Aorta (tissue), 5 donors: Measurements from ENCODE around the gene CEP72. TPM values are rescaled to one million over a fixed set of nuclear protein-coding genes. Genes with fewer than 3 reads are reported as not detected.

ENCODE experiments used
- ATAC-seq: fragments of 200-7000 bp; cut with Tn5 transposase; one replicate; pipeline ENCODE4 v1.9.1; 2022; ENCODE audit warnings: moderate library complexity; ENCODE audit not compliant: low FRiP score
- DNase-seq, 2 donors: peaks; one replicate each; pipeline ENCODE4 v3.0.0-alpha.2; 2020
- H3K27ac ChIP-seq, 2 donors: one replicate each; pipeline ENCODE4 v1.5.1; 2013; ENCODE audit warnings: low read length in 2 of 2, mild to moderate bottlenecking in 2 of 2, moderate library complexity in 2 of 2, control low read depth in 1 of 2, inconsistent platforms in 1 of 2, low read depth in 1 of 2
- H3K27me3 ChIP-seq, 2 donors: one replicate each; pipeline ENCODE4 v1.6.1; 2013; ENCODE audit warnings: control low read depth in 1 of 2, low read length in 1 of 2, mild to moderate bottlenecking in 1 of 2, moderate library complexity in 1 of 2; ENCODE audit not compliant: insufficient read depth in 2 of 2, control insufficient read depth in 1 of 2
- H3K36me3 ChIP-seq, 2 donors: one replicate each; pipeline ENCODE4 v1.6.1; 2013; ENCODE audit warnings: control low read depth in 1 of 2, low read length in 1 of 2, mild to moderate bottlenecking in 1 of 2; ENCODE audit not compliant: insufficient read depth in 2 of 2, control insufficient read depth in 1 of 2
- H3K4me1 ChIP-seq, 2 donors: one replicate each; pipeline ENCODE4 v1.6.1; 2013; ENCODE audit warnings: low read length in 2 of 2, control low read depth in 1 of 2, mild to moderate bottlenecking in 1 of 2, moderate library complexity in 1 of 2; ENCODE audit not compliant: insufficient read depth in 2 of 2, control insufficient read depth in 1 of 2
- H3K4me3 ChIP-seq, 2 donors: one replicate each; pipeline ENCODE4 v1.5.1; 2013; ENCODE audit warnings: low read length in 2 of 2, control low read depth in 1 of 2, mild to moderate bottlenecking in 1 of 2
- H3K9me3 ChIP-seq: one replicate; pipeline ENCODE4 v1.6.1; 2013; ENCODE audit warnings: mild to moderate bottlenecking, low read length; ENCODE audit not compliant: control insufficient read depth
- WGBS, 2 donors: extraction: QIAGEN DNeasy Blood & Tissue Kit; methylation state at CpG; one replicate each; pipeline ENCODE4 v1.1.7; 2013; 5-methylcytosine and 5-hydroxymethylcytosine counted together
- intact Hi-C, 2 donors: fragments of 100-400 bp; cut with DNase I; formaldehyde crosslinking; loops; one replicate each; pipeline versions ENCODE4 v1.14.2 to v1.15.0; 2022
- polyA plus RNA-seq, 2 donors: library from polyadenylated mRNA; stranded (reverse); fragments of 200-250 nt; gene quantifications; one replicate each; pipeline ENCODE4 v1.2.3, GENCODE V29; 2013
- total RNA-seq, 2 donors: library from RNA; stranded (reverse); fragmentation: NEBNext Ultra II Directional; extraction: Animal tissue kit (Norgen Biotek cat#: 25700); gene quantifications; one replicate each; pipeline ENCODE4 v1.2.1, GENCODE V29; 2021
- donor health status: healthy with polysubstance abuse.
- donor health status: Bipolar disorder and iron deficiency.
- donor health status: DM: no; HTN: no; CAD: no.
- donor health status: DM: no; HTN: no; CAD: no.
- donor health status: DM: yes; HTN: yes; CAD: no.

Gene CEP72
- total and polyA plus RNA-seq, 4 donors = 0.82 to 6.5 (median 2.2) TPM; not detected in 1

DNA sequence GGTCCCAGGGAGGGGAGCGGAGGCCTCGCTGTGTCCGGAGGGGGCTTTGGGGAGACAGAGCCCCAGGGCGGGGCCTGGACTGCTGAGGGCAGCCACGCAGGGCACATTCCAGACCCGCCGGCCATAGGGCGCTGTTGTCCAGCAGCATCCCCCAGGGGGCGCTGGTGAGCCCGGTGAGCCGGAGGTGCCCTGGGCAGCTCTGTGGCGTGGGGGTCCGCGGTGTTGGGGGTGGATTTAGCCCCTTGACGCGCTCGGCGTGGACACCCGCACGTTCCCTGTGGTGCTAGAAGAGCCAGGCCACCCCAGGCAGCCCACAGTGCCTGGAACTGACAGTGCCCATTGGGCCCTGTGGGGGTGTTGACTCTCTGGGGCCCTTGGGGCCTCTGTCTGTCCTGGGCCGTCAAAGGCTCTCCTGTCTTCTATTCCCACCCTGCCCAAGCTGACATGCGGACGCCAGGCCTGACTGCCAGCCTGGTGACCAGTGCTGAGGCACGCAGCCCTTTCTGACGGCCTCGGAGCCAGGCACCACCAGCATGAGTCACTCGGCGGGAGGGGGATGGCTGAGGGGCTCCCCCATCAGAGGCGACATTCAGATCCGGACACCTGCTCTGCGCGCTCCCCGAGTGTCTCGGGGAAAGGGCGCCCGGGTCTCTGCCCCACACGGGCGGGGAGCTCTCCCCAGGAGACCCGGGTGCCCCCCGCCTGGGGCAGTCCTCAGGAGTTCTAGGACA, 57.1 kb downstream of the CEP72 start:
- intact Hi-C loops = no loop called here
- 62 to 70% methylated on average over 40 of the region's 40 CpGs for WGBS, 2 donors
- Histone ChIP-seq H3K27ac (no peak overlapping the region), H3K9me3 (no peaks in the 10 kb centered on the region), H3K27me3 (no peaks in the 10 kb centered on the region), H3K36me3 (peaks cover 0 to 1% of the 10 kb centered on the region in 2 donors), H3K4me1 (no peaks in the 10 kb centered on the region), H3K4me3 (no peak overlapping the region)
- no peak for ATAC-seq
- peak; percentile 46 to 78 for DNase-seq

DNA sequence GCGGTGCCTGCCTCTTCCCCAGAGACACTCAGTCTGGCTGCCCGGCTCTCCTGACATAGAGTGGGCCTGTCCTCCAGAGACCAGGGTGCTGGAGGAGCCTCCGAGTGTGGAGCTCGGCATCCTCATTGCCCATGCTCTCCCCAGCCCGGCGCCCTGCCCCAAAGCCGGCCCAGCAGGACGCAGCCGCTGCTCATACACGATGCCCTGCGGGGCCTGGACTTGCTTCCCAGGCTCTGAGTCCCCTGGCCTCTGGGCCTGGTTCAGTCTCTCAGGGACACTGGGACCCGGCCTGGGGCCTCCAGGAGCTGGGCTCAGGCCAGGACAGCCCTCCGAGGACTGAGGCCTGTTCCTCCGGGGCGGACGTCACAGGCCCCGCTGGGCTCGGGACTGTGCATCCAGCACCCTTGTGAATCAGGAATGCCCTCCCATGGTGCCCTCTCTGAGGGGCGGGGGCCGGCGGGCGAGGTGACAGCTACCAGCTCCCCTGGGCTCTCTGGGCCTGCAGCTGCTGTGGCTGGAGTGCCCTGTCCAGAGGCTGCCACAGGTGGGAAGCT, 57.8 kb downstream of the CEP72 start:
- DNase-seq (peak; percentile 42 to 70), ATAC-seq (no peak)
- Histone ChIP-seq H3K9me3 (no peaks in the 10 kb centered on the region), H3K4me3 (no peak overlapping the region), H3K27ac (no peak overlapping the region), H3K27me3 (no peaks in the 10 kb centered on the region), H3K4me1 (no peaks in the 10 kb centered on the region), H3K36me3 (peaks cover 0 to under 1% of the 10 kb centered on the region in 2 donors)
- 89 to 93% methylated on average over 21 to 22 of the region's 22 CpGs for WGBS, 2 donors
- intact Hi-C loops = loop anchor here (2.0 to 5.0 kb wide), 2 partner anchors 232 to 235 kb away; no protein-coding TSS in a partner anchor

DNA sequence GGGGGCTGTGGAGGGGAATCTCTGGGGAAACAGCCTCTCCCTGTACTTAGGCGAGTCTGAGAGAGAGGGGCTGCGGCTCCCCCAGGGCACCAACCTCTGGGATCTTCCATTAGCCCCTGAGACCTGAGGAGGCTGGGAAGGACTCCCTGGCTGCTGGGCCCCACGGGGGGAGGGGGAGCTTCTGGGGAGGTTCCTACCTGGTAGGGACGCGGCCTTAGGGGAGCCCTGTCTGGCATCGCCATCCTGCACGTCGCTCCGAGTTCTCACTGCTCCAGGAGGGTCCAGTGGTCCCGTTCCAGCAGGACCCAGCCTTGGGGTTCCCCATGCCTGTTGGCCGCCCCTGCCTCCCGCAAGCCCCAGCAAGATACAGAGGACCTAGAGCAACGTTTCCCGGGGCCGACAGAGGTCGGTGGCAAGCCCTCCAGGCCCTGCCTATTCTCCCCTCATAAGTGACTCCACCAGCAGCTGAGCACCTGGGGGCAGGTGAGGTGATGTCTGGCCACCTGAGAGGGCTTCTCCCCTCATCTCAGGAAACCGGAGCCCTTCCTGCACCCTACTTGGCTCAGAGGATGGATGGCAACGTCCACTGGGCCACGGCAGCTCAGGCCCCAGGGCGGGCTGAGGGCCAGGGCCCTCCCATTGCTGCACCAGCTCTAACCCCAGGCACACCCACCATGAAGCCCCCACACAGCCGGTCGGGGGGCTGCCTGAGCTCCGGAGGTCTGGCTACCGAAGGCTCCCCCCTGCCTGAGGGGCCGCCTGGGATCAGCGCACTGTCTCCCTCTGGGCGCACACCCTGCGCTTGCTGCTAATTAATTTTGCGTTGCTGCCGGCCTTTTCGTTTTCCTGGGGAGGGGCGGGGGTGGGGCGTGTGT, 58.5 kb downstream of the CEP72 start:
- H3K27ac ChIP-seq = no peak overlapping the region

DNA sequence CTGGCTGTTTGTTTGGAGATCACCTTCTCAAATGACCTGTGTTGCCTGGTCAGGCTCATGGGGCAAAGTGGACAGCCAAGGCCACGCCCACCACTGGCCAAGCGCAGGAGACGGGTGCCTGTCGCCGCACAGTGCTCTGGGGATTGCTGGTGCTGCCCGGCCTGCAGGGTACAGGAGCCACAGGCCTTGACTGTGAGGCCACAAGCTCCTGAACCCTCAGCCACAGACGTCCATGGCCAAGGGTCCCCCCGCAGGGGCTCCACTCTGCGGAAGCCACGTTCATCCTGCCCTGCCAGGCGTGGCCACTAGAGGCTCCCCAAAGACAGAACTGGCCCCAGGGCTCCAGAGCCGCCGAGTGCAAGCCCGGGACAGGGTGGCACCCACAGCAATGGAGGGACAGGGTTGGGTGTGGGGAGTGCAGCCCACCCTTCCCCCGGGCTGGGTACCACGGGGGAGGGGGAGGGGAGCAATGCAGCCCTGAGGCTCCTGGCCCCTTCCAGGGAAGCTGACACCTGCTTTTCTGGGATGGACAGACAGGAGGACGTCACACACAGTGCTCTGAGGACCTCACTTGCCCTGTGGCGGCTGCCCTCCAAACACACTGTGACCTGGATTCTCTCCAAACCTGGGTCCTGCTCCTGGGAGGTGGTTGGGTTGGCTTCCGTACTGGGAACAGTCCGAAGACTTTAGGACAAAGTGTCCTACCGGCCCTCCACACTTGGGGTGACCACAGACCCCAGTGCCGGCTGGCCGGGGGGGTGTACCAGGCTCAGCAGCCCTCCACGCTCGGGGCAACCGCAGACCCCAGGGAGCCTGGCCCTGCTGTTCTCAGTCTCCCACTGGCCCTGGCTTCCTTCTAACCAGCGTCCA, 59.6 kb downstream of the CEP72 start:
- 17 to 25% methylated on average over 25 to 27 of the region's 27 CpGs for WGBS, 2 donors

More for the DNA sequence above, 58.5 kb downstream of the CEP72 start:
- Histone ChIP-seq H3K27me3 (no peaks in the 10 kb centered on the region), H3K9me3 (no peaks in the 10 kb centered on the region), H3K4me1 (no peaks in the 10 kb centered on the region), H3K36me3 (no peaks in the 10 kb centered on the region), H3K4me3 (no peak overlapping the region)
- DNase-seq = peak; percentile 42 to 69
- WGBS, 2 donors = 75 to 78% methylated on average over 30 to 33 of the region's 33 CpGs
- no peak for ATAC-seq
- intact Hi-C loops = loop anchor here (2.0 to 5.0 kb wide), 2 partner anchors 232 to 234 kb away; no protein-coding TSS in a partner anchor

DNA sequence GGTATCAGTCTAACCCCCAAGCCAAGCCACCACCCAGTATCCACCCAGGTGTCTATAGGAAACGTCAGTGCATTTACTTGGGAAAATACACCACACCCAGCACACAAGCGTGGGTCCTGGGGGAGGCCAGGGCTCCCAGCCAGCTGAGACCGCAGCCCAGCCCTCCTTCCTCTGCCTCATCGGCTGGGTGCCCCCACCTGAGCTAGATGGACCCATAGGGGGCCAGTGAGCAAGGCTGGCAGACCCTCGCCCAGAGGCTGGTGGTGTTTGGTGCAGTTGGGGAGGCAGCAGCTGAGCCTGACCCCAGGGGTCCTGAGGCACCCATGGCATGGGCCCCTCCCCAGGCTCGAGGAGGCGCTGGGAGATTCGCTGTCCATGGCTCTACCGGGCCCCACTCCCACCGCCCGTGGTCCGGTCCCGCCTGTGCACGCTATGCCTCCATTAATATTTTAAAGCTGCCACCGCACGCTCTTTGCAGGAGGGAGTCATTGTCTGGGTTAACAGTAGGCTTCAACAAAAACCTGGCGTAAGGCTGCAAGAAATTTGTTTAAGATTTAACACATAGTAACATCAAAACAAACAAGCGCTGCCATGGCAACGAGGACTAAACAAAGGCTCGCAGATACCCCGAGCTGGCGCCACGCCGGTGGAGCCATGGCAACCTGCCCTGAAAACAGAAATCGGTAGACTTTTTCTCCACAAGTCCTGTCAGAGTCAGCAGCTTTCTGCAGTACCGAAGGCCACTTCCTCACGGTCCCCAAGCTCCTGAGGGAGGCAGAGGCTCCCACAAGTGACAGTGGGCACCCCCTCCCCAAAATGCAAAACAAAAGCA, 60.4 kb downstream of the CEP72 start:
- H3K36me3 ChIP-seq = no peaks in the 10 kb centered on the region
- no peaks in the 10 kb centered on the region for H3K9me3 ChIP-seq
- 4 to 5% methylated on average over 27 of the region's 27 CpGs for WGBS, 2 donors
- ATAC-seq = peak; percentile 28
- intact Hi-C loops = loop anchor here in 1 of 2 donors (5.0 kb wide), 1 partner anchor 230 kb away; no protein-coding TSS in a partner anchor
- no peaks in the 10 kb centered on the region for H3K4me1 ChIP-seq
- H3K4me3 ChIP-seq = no peak overlapping the region
- H3K27ac ChIP-seq = no peak overlapping the region
- H3K27me3 ChIP-seq = no peaks in the 10 kb centered on the region
- DNase-seq = peak; percentile 79 to 90

More for the DNA sequence above, 59.6 kb downstream of the CEP72 start:
- Histone ChIP-seq H3K27me3 (no peaks in the 10 kb centered on the region), H3K27ac (no peak overlapping the region), H3K4me1 (no peaks in the 10 kb centered on the region), H3K36me3 (no peaks in the 10 kb centered on the region), H3K4me3 (no peak overlapping the region), H3K9me3 (no peaks in the 10 kb centered on the region)
- intact Hi-C loops = loop anchor here (2.0 to 5.0 kb wide), 2 partner anchors 231 to 233 kb away; no protein-coding TSS in a partner anchor
- peak; percentile 87 for ATAC-seq
- DNase-seq = peak; percentile 75 to 89

DNA sequence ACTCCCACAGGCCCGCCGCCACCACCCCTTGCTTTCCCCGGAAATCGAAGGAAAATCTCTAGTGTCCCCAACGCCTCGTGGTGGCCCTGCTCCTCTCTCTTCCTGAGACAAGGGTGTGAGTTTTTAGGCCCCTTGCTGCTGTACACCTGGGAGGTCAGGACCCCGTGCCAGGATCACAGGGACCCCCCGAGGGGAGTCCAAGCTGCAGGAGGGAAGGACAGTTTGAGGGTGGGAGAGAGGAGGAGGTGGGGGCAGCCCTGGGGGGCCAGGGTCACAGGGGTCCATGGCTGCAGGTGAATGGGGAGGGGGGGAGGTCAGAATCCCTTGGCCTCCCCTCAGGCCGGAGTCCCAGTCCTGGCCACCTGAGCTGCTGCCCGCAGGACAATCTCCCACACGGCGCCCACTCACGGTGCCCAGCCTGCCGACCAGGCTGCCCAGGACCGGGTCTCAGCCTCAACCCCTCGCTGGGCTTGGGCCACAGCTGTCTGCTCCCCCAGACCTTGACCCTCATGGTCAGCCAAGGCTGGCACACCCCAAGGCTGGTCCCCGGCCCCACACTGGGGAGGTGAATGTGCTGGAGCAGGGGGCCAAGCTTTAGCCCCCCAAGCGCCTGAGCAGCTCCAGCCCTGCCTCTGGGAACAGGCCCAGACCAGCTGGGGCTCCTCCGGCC, 61.2 kb downstream of the CEP72 start:
- no peaks in the 10 kb centered on the region for H3K4me1 ChIP-seq
- H3K36me3 ChIP-seq = no peaks in the 10 kb centered on the region
- no peaks in the 10 kb centered on the region for H3K9me3 ChIP-seq
- intact Hi-C loops = loop anchor here in 1 of 2 donors (5.0 kb wide), 1 partner anchor 229 kb away; no protein-coding TSS in a partner anchor
- ATAC-seq = no peak
- no peak overlapping the region for H3K4me3 ChIP-seq
- 47 to 51% methylated on average over 19 of the region's 19 CpGs for WGBS, 2 donors
- H3K27ac ChIP-seq = no peak overlapping the region
- DNase-seq = peak; percentile 48 to 70
- no peaks in the 10 kb centered on the region for H3K27me3 ChIP-seq
